NCI-H2107 (cell line): Measurements from ENCODE around the gene MAPKAPK2.
A peak's percentile ranks its signal among the peaks of the same experiment; 100 is the strongest.
"Not testable (repeated sequence)": the region's sequence is repeated elsewhere in the genome, so short reads cannot be mapped to it uniquely, and the experiment has no call there.

Source experiments
- DNase-seq: peaks from one replicate; lab custom pipeline; 2025; lab: John Stamatoyannopoulos, UW

MAPKAPK2 gene

GRCh38 chr1:206684478-206685333 is at the start of gene MAPKAPK2:
MAPKAPK2 (plus strand) TSS chr1:206684905; CDS start chr1:206685230, 325 bp downstream.
- DNase-seq: peak; percentile 44

- peak; percentile 97 for DNase-seq
Observed at GRCh38 chr1:206635080-206635977, 49.4 kb upstream of the MAPKAPK2 start, which contains the start of gene DYRK3. DYRK3 (plus strand) TSS chr1:206635536; CDS start chr1:206635704, 168 bp downstream.

- DNase-seq: no peak
Observed at GRCh38 chr1:206635978-206636345, 48.7 kb upstream of the MAPKAPK2 start.

- DNase-seq: no peak
Observed at GRCh38 chr1:206636671-206637070, 48.0 kb upstream of the MAPKAPK2 start.

- DNase-seq: no peak
Observed at GRCh38 chr1:206637605-206638004, 47.1 kb upstream of the MAPKAPK2 start.

- not testable (repeated sequence) for DNase-seq
Observed at GRCh38 chr1:206642074-206642473, 42.6 kb upstream of the MAPKAPK2 start.

GRCh38 chr1:206643118-206643698 is 41.5 kb upstream of the MAPKAPK2 start:
- no peak for DNase-seq

GRCh38 chr1:206646504-206646903 is 38.2 kb upstream of the MAPKAPK2 start:
- no peak for DNase-seq

GRCh38 chr1:206647224-206647623 is 37.5 kb upstream of the MAPKAPK2 start:
- no peak for DNase-seq

GRCh38 chr1:206649261-206649921 is 35.3 kb upstream of the MAPKAPK2 start:
- no peak for DNase-seq

- DNase-seq: no peak
Observed at GRCh38 chr1:206651014-206651413, 33.7 kb upstream of the MAPKAPK2 start.

GRCh38 chr1:206651958-206652890 is 32.5 kb upstream of the MAPKAPK2 start:
- no peak for DNase-seq

- DNase-seq: no peak
Observed at GRCh38 chr1:206653715-206654459, 30.8 kb upstream of the MAPKAPK2 start.

- no peak for DNase-seq
Observed at GRCh38 chr1:206654828-206655227, 29.9 kb upstream of the MAPKAPK2 start.

GRCh38 chr1:206655471-206655882 is 29.2 kb upstream of the MAPKAPK2 start:
- peak; percentile 31 for DNase-seq

GRCh38 chr1:206656936-206657335 is 27.8 kb upstream of the MAPKAPK2 start:
- no peak for DNase-seq

- DNase-seq: no peak
Observed at GRCh38 chr1:206657751-206658150, 27.0 kb upstream of the MAPKAPK2 start.

GRCh38 chr1:206658264-206658980 is 26.3 kb upstream of the MAPKAPK2 start:
- DNase-seq: no peak

GRCh38 chr1:206658981-206659273 is 25.8 kb upstream of the MAPKAPK2 start:
- no peak for DNase-seq
